HG03439 (cell line): ENCODE measurements around the gene TCEAL5.
"Not testable (repeated sequence)": the region's sequence is repeated elsewhere in the genome, so short reads cannot be mapped to it uniquely, and the experiment has no call there.

ENCODE experiments used
- ATAC-seq: cut with Tn5 transposase; IDR thresholded peaks from one replicate; pipeline ENCODE4 v1.9.1; 2021; ENCODE audit warnings: mild to moderate bottlenecking, moderate library complexity; ENCODE audit not compliant: unreplicated experiment

The TCEAL5 gene, protein sequence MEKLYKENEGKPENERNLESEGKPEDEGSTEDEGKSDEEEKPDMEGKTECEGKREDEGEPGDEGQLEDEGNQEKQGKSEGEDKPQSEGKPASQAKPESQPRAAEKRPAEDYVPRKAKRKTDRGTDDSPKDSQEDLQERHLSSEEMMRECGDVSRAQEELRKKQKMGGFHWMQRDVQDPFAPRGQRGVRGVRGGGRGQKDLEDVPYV

DNA sequence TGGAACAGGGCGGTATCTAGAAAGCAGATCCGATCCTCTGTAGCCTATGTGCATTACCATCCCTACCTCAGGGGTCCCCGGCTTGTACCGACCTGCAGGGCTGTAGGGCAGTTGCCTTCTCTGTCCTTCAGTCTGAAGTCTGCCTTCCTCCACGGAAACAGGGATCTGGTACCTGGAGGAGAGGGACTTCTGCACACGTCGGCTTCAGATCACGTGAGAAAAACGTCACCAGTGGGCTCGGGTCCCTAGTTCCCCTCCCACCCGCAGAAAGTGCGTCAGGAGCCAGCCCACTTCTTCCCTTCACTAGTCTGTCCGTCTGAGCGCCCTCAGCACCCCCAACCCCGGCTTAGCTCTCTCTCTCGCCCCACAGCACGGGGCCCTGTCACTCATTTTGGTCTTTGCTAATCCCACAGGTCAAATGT is at the start of gene TCEAL5:
TSS of gene TCEAL5 (minus strand) at position 170 of the 422 bp plus-strand sequence. CDS start 2,187 bp downstream, outside the sequence.
- ATAC-seq: no peak

- ATAC-seq: no peak
Measured at GRCh38 chrX:103311399-103311780, 34.8 kb upstream of the TCEAL5 start.

DNA sequence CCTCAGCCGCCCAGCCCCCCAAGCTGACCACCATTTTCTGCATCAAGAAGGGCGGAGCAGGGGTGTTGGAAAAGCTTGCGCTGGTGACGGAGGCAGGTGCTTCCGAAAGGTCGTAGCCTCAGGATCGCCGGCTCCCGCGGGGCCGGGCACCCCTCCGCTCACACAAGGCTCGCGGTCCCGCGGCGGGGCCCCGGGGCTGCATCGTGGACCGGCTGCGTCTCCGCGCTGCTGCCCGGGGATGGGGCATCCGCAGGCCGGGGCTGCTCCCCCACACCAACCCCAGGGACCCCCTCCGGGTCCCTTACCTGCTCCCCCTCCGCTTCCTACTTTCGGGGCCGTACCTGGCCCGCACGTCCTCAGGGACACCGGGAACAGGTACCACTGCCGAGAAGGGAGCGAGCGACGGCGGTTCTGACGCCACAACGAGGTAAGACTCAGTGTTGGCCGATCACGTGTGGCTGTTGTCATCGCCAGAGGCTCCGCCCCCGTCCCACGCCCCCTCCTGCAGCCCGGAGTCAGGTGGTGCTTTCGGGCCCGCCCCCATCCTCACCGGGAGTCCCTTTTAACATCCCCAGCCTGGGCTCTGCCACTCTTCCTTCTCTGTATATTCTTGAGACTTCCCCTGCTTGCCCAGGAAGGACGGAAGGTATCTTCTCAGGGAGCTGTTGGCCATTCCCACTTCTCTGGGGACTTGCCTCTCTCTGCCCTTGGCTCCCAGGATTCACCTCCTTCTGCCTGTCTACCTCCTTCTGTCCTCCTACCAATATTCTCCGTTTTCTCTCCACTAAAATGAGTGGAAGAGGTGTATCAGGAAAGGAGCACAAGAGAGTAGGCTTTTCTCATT is 34.2 kb upstream of the TCEAL5 start, which contains the start of gene BEX2:
TSS of gene BEX2 (minus strand) at position 436 of the 844 bp plus-strand sequence. CDS start 1,014 bp downstream, outside the sequence.
- peak; percentile 99 for ATAC-seq

- no peak for ATAC-seq
Measured at GRCh38 chrX:103309860-103310554, 33.5 kb upstream of the TCEAL5 start.

GRCh38 chrX:103305666-103306065 is 29.1 kb upstream of the TCEAL5 start:
- not testable (repeated sequence) for ATAC-seq

DNA sequence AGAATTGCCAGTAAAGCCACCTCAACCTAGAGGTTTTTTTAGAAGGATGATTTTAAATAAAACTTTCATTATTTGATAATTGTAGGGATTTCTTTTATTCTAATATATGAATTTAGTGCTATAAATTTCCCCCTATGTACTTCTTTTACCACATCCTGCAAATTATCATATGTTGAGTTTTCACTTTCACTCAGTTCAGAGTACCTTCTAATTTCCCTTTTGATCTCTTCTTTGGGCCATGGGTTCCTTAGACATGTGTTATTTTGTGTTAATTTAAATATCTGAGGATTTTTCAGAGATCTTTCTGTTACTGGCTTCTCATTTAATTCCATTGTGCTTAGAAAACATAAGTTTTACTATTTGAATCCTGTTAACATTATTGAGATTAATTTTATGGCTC is 28.2 kb upstream of the TCEAL5 start:
- ATAC-seq: no peak

DNA sequence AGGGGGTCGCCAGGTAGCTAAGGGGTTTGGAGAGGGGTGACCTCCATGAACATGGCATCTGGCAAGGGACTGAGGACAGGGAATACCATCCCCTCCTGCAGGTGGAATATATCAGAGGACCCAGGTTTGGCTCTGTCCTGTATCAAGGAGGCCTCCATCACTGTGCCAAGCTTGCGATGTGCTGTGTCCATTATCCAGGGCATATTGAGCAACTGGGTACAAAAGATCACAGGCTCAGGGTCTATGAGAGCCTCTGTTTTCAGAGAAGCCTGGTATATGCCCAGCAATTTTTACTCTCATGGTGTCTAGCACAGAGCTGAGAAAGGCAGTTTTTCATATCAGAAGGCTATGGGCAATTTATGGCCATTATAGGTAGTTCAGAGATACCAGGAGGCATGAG is 16.6 kb upstream of the TCEAL5 start:
- ATAC-seq: no peak

DNA sequence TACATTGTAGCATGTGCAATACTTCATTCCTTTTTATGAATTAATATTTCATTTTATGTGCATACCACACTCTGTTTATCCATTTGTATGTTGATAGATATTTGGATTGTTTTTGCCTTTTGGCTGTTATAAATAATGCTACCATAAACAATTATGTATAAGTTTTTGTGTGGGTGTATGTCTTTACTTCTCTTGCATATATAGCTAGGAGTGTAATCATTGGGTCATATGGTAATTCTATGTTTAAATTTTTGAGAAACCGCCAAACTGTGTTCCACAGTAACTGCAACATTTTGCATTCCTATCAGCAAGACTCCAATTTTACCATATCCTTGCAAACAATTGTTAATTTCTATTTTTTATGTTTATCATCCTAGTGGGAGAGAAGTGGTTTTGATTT is 3.1 kb upstream of the TCEAL5 start:
- no peak for ATAC-seq

- ATAC-seq: no peak
Measured at GRCh38 chrX:103275947-103276567, 493 bp downstream of the TCEAL5 start.

DNA sequence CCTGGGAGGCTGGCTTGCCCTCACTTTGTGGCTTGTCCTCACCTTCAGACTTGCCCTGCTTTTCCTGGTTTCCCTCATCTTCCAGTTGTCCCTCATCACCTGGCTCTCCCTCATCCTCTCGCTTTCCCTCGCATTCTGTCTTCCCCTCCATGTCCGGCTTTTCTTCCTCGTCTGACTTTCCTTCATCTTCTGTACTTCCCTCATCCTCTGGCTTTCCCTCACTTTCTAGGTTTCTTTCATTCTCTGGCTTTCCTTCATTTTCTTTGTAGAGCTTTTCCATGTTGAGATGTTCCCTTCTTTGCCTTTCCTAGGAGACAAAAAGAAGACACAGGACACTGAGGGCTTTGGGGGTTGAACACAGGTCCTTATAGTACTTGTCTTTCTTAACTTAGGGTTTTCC is 2.3 kb downstream of the TCEAL5 start:
- no peak for ATAC-seq

- no peak for ATAC-seq
Measured at GRCh38 chrX:103258275-103258674, 18.3 kb downstream of the TCEAL5 start.

DNA sequence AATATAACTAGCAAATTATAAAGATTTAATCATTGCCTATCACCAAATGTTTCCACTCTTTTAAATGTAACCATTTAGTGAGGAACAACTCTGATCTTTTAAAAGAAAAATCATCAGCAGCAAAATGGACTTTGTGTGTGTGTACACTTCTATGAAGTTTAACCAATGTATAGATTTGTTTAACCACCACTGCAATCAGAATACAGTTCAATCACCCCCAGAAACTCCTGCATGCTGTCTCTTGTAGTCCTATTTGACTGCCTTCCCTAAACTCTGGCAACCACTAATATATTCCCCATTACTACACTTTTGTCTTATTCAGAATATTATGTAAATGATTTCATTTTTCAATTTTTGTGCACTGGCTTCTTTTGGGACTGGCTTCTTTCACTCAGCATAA is 19.9 kb downstream of the TCEAL5 start:
- no peak for ATAC-seq

GRCh38 chrX:103254921-103255493 is 21.5 kb downstream of the TCEAL5 start, which contains the start of gene TCEAL8:
Gene TCEAL8, minus strand, starts transcription at chrX:103255155. Its CDS starts 1,176 bp downstream, at chrX:103253979.
- ATAC-seq: peak; percentile 95

GRCh38 chrX:103254171-103254824 is 22.3 kb downstream of the TCEAL5 start:
- ATAC-seq: peak; percentile 60

GRCh38 chrX:103253608-103254007 is 22.9 kb downstream of the TCEAL5 start:
- ATAC-seq: no peak

DNA sequence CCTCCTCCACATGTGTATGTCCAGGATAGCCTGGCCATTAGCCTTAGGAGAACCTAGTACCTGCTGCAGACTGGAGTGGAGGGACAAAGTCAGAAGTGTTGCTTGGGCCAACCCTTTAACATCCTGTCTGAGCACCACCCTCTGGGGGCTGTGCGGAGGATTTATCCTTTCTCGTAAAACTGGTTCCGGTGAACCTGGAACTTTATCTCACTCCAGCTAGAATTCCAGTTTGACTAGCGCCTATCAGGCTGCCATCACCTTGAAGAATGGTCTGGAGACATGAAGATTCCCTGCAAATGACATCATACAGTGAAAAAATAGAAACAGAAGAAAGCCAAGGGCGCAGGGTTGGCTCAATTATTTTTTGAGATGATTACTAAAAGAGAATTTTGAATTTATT is 25.6 kb downstream of the TCEAL5 start:
- no peak for ATAC-seq

- ATAC-seq: no peak
Measured at GRCh38 chrX:103249805-103250204, 26.7 kb downstream of the TCEAL5 start.

DNA sequence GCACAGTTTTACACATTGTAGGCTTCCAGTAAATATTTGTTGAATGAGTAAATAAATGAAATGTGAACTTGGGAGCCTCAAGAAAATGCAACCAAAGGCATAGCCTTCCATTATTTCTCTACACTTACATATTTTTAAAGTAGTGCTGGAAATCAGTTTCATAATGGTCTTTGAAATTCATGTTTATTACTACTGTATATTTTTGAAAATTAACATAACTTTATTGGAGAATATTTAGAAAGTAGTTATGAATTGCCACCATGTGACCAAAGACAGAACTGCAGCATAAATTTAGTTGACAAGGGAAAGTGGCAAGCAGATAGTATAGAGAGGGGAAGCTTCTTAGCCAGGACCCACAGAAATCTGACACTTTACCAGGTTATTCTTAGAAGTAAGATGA is 28.0 kb downstream of the TCEAL5 start:
- no peak for ATAC-seq

GRCh38 chrX:103240155-103240554 is 36.4 kb downstream of the TCEAL5 start:
- ATAC-seq: no peak

DNA sequence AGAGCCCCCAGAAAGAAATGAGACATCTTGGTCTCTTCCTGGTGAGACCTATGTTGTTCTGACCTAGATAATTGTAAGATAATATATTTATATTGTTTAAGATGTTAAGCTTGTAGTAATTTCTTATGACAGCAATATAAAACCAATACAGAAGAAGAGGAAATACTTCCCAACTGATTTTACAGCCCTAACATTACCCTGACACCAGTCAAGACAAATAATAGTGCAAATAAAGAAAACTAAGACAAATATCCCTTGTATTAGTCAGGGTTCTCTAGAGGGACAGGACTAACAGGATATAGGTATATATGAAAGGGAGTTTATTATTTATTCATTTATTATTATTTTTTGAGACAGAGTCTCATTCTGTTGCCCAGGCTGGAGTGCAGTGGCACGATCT is 40.3 kb downstream of the TCEAL5 start:
- no peak for ATAC-seq
